HepG2 (cell line): ENCODE results near the gene C1orf159. TPM values are rescaled to one million over a fixed set of nuclear protein-coding genes. Genes with fewer than 3 reads are reported as not detected.
A peak's percentile ranks its signal among the peaks of the same experiment; 100 is the strongest.

Experiments used
- CBX1 ChIP-seq: IDR thresholded peaks from one replicate; pipeline ENCODE4 v1.6.1; 2016; ENCODE audit warnings: antibody characterized with exemption, low read depth
- FOXK1 ChIP-seq: sonication (generic); formaldehyde crosslinking; IDR thresholded peaks from 2 replicates; pipeline ENCODE4 v1.4.0; 2020; ENCODE audit warnings: low read depth, missing genetic modification reagents, borderline replicate concordance
- GATA4 ChIP-seq: sonication (generic); IDR thresholded peaks from 2 replicates; pipeline ENCODE4 v1.6.1; 2016; ENCODE audit warnings: antibody characterized with exemption, low read depth, borderline replicate concordance
- GMEB2 ChIP-seq: IDR thresholded peaks from 2 replicates; pipeline ENCODE4 v1.6.1; 2016; ENCODE audit warnings: missing biosample characterization, missing genetic modification reagents, low read depth
- KAT7 ChIP-seq: IDR thresholded peaks from 2 replicates; pipeline ENCODE4 v1.6.1; 2018; ENCODE audit warnings: borderline replicate concordance, missing compliant biosample characterization
- KDM5A ChIP-seq: fragments of 200-600 bp; sonication (generic); IDR thresholded peaks from 2 replicates; pipeline ENCODE4 v1.7.0; 2018; ENCODE audit warnings: antibody characterized with exemption, mild to moderate bottlenecking, low read length, borderline replicate concordance
- KLF6 ChIP-seq: IDR thresholded peaks from 2 replicates; pipeline ENCODE4 v1.8.0; 2016; ENCODE audit warnings: missing biosample characterization, missing genetic modification reagents
- MAZ ChIP-seq, 2 experiments: sonication (generic) in 1 of 2; formaldehyde crosslinking in 1 of 2; IDR thresholded peaks; 2 replicates each; pipeline versions ENCODE4 v1.5.0 to v1.6.1; 2012 to 2020; ENCODE audit warnings: low read depth in 2 of 2, mild to moderate bottlenecking in 2 of 2, borderline replicate concordance in 1 of 2, improper control_type of control experiment in 1 of 2, low read length in 1 of 2, missing genetic modification reagents in 1 of 2, moderate library complexity in 1 of 2
- NFATC3 ChIP-seq: sonication (generic); formaldehyde crosslinking; IDR thresholded peaks from 2 replicates; pipeline ENCODE4 v1.5.1; 2020; ENCODE audit warnings: mild to moderate bottlenecking, missing genetic modification reagents
- NFKBIZ ChIP-seq: IDR thresholded peaks from 2 replicates; pipeline ENCODE4 v1.6.1; 2018; ENCODE audit warnings: missing genetic modification reagents, missing compliant biosample characterization
- NKX3-1 ChIP-seq: sonication (generic); formaldehyde crosslinking; IDR thresholded peaks from 2 replicates; pipeline ENCODE4 v1.5.0; 2020; ENCODE audit warnings: missing genetic modification reagents
- PPARG ChIP-seq: conservative IDR thresholded peaks from 2 replicates; pipeline ENCODE4 v1.6.1; 2016; ENCODE audit warnings: missing biosample characterization, missing genetic modification reagents
- SMC3 ChIP-seq: IDR thresholded peaks from 2 replicates; pipeline ENCODE4 v1.6.1; 2011; ENCODE audit warnings: low read length, improper control_type of control experiment
- STAT6 ChIP-seq: sonication (generic); formaldehyde crosslinking; IDR thresholded peaks from 2 replicates; pipeline ENCODE4 v1.4.0; 2020; ENCODE audit warnings: missing genetic modification reagents, mild to moderate bottlenecking, borderline replicate concordance
- XRCC5 ChIP-seq: fragments of 200-400 bp; formaldehyde crosslinking; optimal IDR thresholded peaks from 2 replicates; pipeline ENCODE3; 2017; ENCODE audit warnings: mild to moderate bottlenecking, low read length
- ZBTB49 ChIP-seq: sonication (generic); formaldehyde crosslinking; IDR thresholded peaks from 2 replicates; pipeline ENCODE4 v1.4.0; 2020; ENCODE audit warnings: missing genetic modification reagents, borderline replicate concordance
- ZFP82 ChIP-seq: sonication (generic); formaldehyde crosslinking; IDR thresholded peaks from 2 replicates; pipeline ENCODE4 v1.5.1; 2020; ENCODE audit warnings: mild to moderate bottlenecking, missing genetic modification reagents, borderline replicate concordance
- ZMYM3 ChIP-seq: sonication (generic); formaldehyde crosslinking; IDR thresholded peaks from 2 replicates; pipeline ENCODE4 v1.5.1; 2020; ENCODE audit warnings: mild to moderate bottlenecking, missing genetic modification reagents
- ZNF331 ChIP-seq: sonication (generic); formaldehyde crosslinking; IDR thresholded peaks from 2 replicates; pipeline ENCODE4 v1.4.0; 2020; ENCODE audit warnings: missing genetic modification reagents
- ZNF879 ChIP-seq: sonication (generic); formaldehyde crosslinking; IDR thresholded peaks from 2 replicates; pipeline ENCODE4 v1.8.1; 2023; ENCODE audit warnings: missing genetic modification reagents
- polyA plus RNA-seq, 8 experiments: library from polyadenylated mRNA; depleted of rRNA in 3 of 8; stranded (reverse) in 7 of 8; unstranded in 1 of 8; fragments of >200 nt; fragmentation: Illumina TruSeq in 4 of 8; extraction: Trizol in 4 of 8; gene quantifications; 2 replicates each; pipeline versions ENCODE4 v1.2.1 to v1.2.3, GENCODE V29; 2011 to 2016; ENCODE audit warnings: low read depth in 4 of 8, missing spikeins in 1 of 8, mixed read lengths in 1 of 8; ENCODE audit not compliant: insufficient read depth in 1 of 8
- total RNA-seq, 5 experiments: library from RNA; depleted of rRNA; stranded (reverse); fragments of >200 nt; fragmentation: Illumina TruSeq; extraction: Trizol; gene quantifications; 2 replicates each; pipeline ENCODE4 v1.2.3, GENCODE V29; 2016; ENCODE audit warnings: low read depth in 1 of 5
- TF ChIP-seq, protein P1 (sequence below): sonication (generic); formaldehyde crosslinking; IDR thresholded peaks from 2 replicates; pipeline ENCODE4 v1.5.0; 2020; ENCODE audit warnings: missing genetic modification reagents
- TF ChIP-seq, protein P2 (sequence below): sonication (generic); formaldehyde crosslinking; IDR thresholded peaks from 2 replicates; pipeline ENCODE4 v1.5.0; 2020; ENCODE audit warnings: mild to moderate bottlenecking, low read depth, missing genetic modification reagents, borderline replicate concordance

C1orf159 gene
- total and polyA plus RNA-seq, 2 of the 13 experiments (the other 11 are each of a cell fraction or from before 2014, with no cell fraction given), result 3.8 to 6.7 TPM

DNA sequence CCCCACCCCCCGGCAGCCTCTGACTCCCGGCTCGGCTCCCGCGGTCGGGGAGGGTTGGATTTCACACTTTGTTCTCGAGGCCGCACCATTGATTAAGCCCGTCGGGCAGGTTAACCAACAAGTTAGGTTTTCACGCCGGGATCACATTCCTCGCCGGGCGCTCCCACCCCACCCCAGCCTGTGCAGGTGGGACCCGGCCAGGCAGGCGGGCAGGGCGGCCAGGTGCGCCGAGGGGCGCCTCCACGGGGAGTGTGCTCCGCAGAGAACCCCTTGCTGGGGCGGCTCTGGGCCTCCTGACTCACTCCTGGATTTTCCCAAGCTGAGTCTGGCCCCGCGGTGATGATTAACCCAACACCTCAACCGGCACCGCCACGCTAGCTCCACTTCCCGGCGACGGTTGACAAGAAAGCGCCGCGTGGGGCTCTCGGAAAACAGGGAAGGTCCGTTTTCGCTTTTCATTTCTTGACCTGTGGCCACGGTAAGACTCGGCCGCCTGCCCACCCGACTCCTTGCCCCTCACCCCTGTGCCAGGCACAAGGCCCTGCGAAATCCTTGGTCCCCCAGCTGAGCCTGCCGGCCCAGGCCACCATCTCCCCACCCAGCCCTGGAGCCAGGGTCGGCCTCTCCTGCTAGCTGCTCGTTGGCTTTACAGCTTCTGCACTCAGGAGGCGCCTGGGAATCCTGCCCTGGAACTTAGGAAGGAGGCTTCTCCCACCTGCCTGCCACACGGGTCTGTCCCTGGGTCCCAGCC is 49.0 kb upstream of the C1orf159 start (continued):
- TF ChIP-seq, protein P1, sequence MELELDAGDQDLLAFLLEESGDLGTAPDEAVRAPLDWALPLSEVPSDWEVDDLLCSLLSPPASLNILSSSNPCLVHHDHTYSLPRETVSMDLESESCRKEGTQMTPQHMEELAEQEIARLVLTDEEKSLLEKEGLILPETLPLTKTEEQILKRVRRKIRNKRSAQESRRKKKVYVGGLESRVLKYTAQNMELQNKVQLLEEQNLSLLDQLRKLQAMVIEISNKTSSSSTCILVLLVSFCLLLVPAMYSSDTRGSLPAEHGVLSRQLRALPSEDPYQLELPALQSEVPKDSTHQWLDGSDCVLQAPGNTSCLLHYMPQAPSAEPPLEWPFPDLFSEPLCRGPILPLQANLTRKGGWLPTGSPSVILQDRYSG, result no peak
- TF ChIP-seq ZNF879 (no peak), ZNF331 (CRISPR knock-in tag) (peak; percentile 37; the same call in 1 of the 2 replicates), XRCC5 (peak; percentile 4), ZFP82 (CRISPR knock-in tag) (no peak), GMEB2 (CRISPR knock-in tag) (no peak), STAT6 (CRISPR knock-in tag) (no peak), GATA4 (no peak), ZBTB49 (CRISPR knock-in tag) (no peak), KDM5A (no peak), NFATC3 (CRISPR knock-in tag) (no peak), ZMYM3 (CRISPR knock-in tag) (no peak), KLF6 (no peak), MAZ (IDR thresholded peaks at IDR 0.05; ENCODE audit: borderline replicate concordance, low read depth, low read length) (no peak), MAZ (CRISPR knock-in tag; IDR thresholded peaks at IDR 0.05; ENCODE audit: low read depth) (0 out of 2 replicates have a peak, but pooled peaks have one; percentile 6), NFKBIZ (CRISPR knock-in tag) (no peak), PPARG (CRISPR knock-in tag) (0 out of 2 replicates have a peak, but pooled peaks have one; percentile 12), KAT7 (CRISPR knock-in tag) (no peak), NKX3-1 (CRISPR knock-in tag) (no peak), FOXK1 (CRISPR knock-in tag) (no peak), CBX1 (no peak), SMC3 (no peak)
- TF ChIP-seq, protein P2, sequence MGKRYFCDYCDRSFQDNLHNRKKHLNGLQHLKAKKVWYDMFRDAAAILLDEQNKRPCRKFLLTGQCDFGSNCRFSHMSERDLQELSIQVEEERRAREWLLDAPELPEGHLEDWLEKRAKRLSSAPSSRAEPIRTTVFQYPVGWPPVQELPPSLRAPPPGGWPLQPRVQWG (CRISPR knock-in tag), result no peak
